GM19324 (cell line): ENCODE results near the gene ZNF527.
A peak's percentile ranks its signal among the peaks of the same experiment; 100 is the strongest.
"Not testable (repeated sequence)": the region's sequence is repeated elsewhere in the genome, so short reads cannot be mapped to it uniquely, and the experiment has no call there.

ENCODE experiments used
- ATAC-seq: cut with Tn5 transposase; IDR thresholded peaks from one replicate; pipeline ENCODE4 v1.9.1; 2021; ENCODE audit warnings: mild to moderate bottlenecking, moderate library complexity; ENCODE audit not compliant: unreplicated experiment, low FRiP score

The ZNF527 gene

GRCh38 chr19:37370880-37371661, at the start of gene ZNF527:
Gene ZNF527 (plus strand): TSS chr19:37371099. CDS start chr19:37374199, 3,100 bp downstream.
- peak; percentile 97 for ATAC-seq

- ATAC-seq, result no peak
These were observed 41.2 kb upstream of the ZNF527 start for GRCh38 chr19:37329686-37330085.

GRCh38 chr19:37332839-37333238, 38.1 kb upstream of the ZNF527 start:
- ATAC-seq, result no peak

- ATAC-seq, result no peak
These were observed 37.4 kb upstream of the ZNF527 start for GRCh38 chr19:37333457-37333856.

GRCh38 chr19:37334179-37335071, 36.5 kb upstream of the ZNF527 start:
- ATAC-seq, result no peak

- no peak for ATAC-seq
These were observed 28.1 kb upstream of the ZNF527 start for GRCh38 chr19:37342753-37343152.

GRCh38 chr19:37346091-37346490, 24.8 kb upstream of the ZNF527 start:
- ATAC-seq, result no peak

GRCh38 chr19:37348060-37348459, 22.8 kb upstream of the ZNF527 start:
- ATAC-seq, result no peak

- no peak for ATAC-seq
These were observed 16.9 kb upstream of the ZNF527 start for GRCh38 chr19:37353968-37354367.

- ATAC-seq, result no peak
These were observed 15.0 kb upstream of the ZNF527 start for GRCh38 chr19:37355901-37356300.

- ATAC-seq, result no peak
These were observed 8.9 kb upstream of the ZNF527 start for GRCh38 chr19:37361994-37362393.

- no peak for ATAC-seq
These were observed 8.2 kb upstream of the ZNF527 start for GRCh38 chr19:37362733-37363132.

- peak; percentile 31 for ATAC-seq
These were observed 466 bp upstream of the ZNF527 start for GRCh38 chr19:37370386-37370879.

GRCh38 chr19:37389234-37389633, 18.3 kb downstream of the ZNF527 start:
- no peak for ATAC-seq

- not testable (repeated sequence) for ATAC-seq
These were observed 20.5 kb downstream of the ZNF527 start for GRCh38 chr19:37391399-37391798.

GRCh38 chr19:37401078-37401477, 30.2 kb downstream of the ZNF527 start:
- ATAC-seq, result no peak

GRCh38 chr19:37403403-37403802, 32.5 kb downstream of the ZNF527 start:
- no peak for ATAC-seq

GRCh38 chr19:37406140-37406846, 35.4 kb downstream of the ZNF527 start:
- ATAC-seq, result not testable (repeated sequence)

- no peak for ATAC-seq
These were observed 41.8 kb downstream of the ZNF527 start for GRCh38 chr19:37412700-37413099.

GRCh38 chr19:37413313-37414084, 42.6 kb downstream of the ZNF527 start:
- no peak for ATAC-seq
